Measurements from ENCODE around the gene FLYWCH1.

DNA sequence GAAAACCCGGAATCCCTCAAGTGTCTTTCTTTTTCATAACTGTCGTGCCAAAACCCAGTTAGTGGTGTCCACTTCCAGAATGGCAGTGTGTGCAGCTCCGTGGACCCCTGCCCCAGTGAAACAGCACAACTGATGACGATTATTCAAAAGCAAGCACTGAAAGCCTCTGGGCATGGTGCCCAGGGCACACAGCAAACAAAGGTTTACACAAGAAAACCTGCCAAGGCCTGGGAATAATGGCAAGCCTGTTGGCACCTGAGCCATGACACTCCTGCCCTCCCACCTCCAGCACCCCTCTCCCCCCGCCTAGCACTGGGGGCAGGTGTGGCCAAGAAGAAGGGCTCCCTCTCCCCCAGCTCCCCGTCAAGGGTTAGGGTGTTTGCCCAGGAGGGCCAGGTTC is 65.7 kb downstream of the FLYWCH1 start:
- TF ChIP-seq, protein P1, sequence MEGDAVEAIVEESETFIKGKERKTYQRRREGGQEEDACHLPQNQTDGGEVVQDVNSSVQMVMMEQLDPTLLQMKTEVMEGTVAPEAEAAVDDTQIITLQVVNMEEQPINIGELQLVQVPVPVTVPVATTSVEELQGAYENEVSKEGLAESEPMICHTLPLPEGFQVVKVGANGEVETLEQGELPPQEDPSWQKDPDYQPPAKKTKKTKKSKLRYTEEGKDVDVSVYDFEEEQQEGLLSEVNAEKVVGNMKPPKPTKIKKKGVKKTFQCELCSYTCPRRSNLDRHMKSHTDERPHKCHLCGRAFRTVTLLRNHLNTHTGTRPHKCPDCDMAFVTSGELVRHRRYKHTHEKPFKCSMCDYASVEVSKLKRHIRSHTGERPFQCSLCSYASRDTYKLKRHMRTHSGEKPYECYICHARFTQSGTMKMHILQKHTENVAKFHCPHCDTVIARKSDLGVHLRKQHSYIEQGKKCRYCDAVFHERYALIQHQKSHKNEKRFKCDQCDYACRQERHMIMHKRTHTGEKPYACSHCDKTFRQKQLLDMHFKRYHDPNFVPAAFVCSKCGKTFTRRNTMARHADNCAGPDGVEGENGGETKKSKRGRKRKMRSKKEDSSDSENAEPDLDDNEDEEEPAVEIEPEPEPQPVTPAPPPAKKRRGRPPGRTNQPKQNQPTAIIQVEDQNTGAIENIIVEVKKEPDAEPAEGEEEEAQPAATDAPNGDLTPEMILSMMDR (IDR thresholded peaks at IDR 0.05) = no peak
- TF ChIP-seq EP300 (IDR thresholded peaks at IDR 0.05) (no peak), POLR2A (IDR thresholded peaks at IDR 0.05; ENCODE audit: low read depth) (no peak), POLR2AphosphoS5 (IDR thresholded peaks at IDR 0.05) (no peak)
